HepG2 (cell line): ENCODE data around the gene GUK1. TPM values are rescaled to one million over a fixed set of nuclear protein-coding genes. Genes with fewer than 3 reads are reported as not detected.

Experiments
- ATAC-seq: fragments of 200-7000 bp; cut with Tn5 transposase; 3 replicates; pipeline ENCODE4 v1.9.1; 2020; ENCODE audit warnings: mild to moderate bottlenecking, moderate library complexity
- BruUV-seq: library from RNA; stranded (reverse); fragments of 400-500 nt; replicated peaks from 2 replicates; lab custom pipeline; 2021; lab: Mats Ljungman, UMichigan
- CTCF ChIA-PET: fragments of 300-600 bp; formaldehyde crosslinking; extraction: SDS; loops from one replicate; lab custom pipeline; 2021; ENCODE audit warnings: low total read pairs, inconsistent platforms, low intra/inter-chr PET ratio; lab: Yijun Ruan, JAX
- POLR2A ChIA-PET: fragments of 350-600 bp; sonication (Branson Sonifier 250); formaldehyde crosslinking; loops from one replicate; lab custom pipeline; 2020; ENCODE audit warnings: antibody characterized with exemption, inconsistent platforms; lab: Yijun Ruan, JAX
- DNase-seq: peaks from one replicate; pipeline ENCODE4 v3.0.0-alpha.2; 2015; ENCODE audit warnings: low spot score
- FAIRE-seq: peaks from 3 replicates; lab custom pipeline; 2011; peaks lifted over from hg19 to GRCh38; lab: Jason Lieb, UNC
- H2AFZ ChIP-seq: one replicate; pipeline ENCODE4 v1.6.1; 2011; ENCODE audit warnings: low read length, inconsistent platforms
- H3K27ac ChIP-seq: fragments of 300-600 bp; 3 replicates; pipeline ENCODE4 v1.8.0; 2011; ENCODE audit warnings: mixed run types, mild to moderate bottlenecking, mixed read lengths, low read length, inconsistent platforms; ENCODE audit not compliant: insufficient read depth; ENCODE audit errors: extremely low read length
- H3K27me3 ChIP-seq, 2 experiments: fragments of 200-600 bp in 1 of 2; 2 replicates in 1 of 2; 3 replicates in 1 of 2; pipeline versions ENCODE4 v1.6.0 to v1.8.0; 2011; ENCODE audit warnings: low read length in 2 of 2, mild to moderate bottlenecking in 2 of 2, moderate library complexity in 2 of 2, inconsistent platforms in 1 of 2; ENCODE audit not compliant: insufficient read depth in 2 of 2, control insufficient read depth in 1 of 2
- H3K36me3 ChIP-seq, 2 experiments: fragments of 200-600 bp in 1 of 2; replicated peaks in 1 of 2; 2 replicates in 1 of 2; 3 replicates in 1 of 2; pipeline versions ENCODE4 v1.5.1 to v1.8.0; 2011; ENCODE audit warnings: low read length in 2 of 2, inconsistent platforms in 1 of 2; ENCODE audit not compliant: insufficient read depth in 2 of 2, control insufficient read depth in 1 of 2
- H3K4me1 ChIP-seq: 2 replicates; pipeline ENCODE4 v1.5.1; 2012; ENCODE audit warnings: low read length, inconsistent platforms; ENCODE audit not compliant: insufficient read depth
- H3K4me2 ChIP-seq: 2 replicates; pipeline ENCODE4 v1.6.0; 2011; ENCODE audit warnings: low read depth, low read length, inconsistent platforms
- H3K4me3 ChIP-seq, 3 experiments: fragments of 200-600 bp in 1 of 3; sonication (generic), shearing (Covaris generic) in 1 of 3; replicated peaks in 1 of 3; 2 replicates each; pipeline ENCODE4 v1.5.1; 2011 to 2016; ENCODE audit warnings: low read length in 3 of 3, inconsistent platforms in 2 of 3, low read depth in 2 of 3, mild to moderate bottlenecking in 2 of 3, control low read depth in 1 of 3, mixed read lengths in 1 of 3; ENCODE audit not compliant: insufficient read depth in 1 of 3
- H3K79me2 ChIP-seq: one replicate; pipeline ENCODE4 v1.6.1; 2011; ENCODE audit warnings: low read length, inconsistent platforms; ENCODE audit not compliant: insufficient read depth
- H3K9ac ChIP-seq: 2 replicates; pipeline ENCODE4 v1.6.0; 2011; ENCODE audit warnings: mild to moderate bottlenecking, low read depth, low read length, inconsistent platforms; ENCODE audit not compliant: insufficient read depth
- H3K9me3 ChIP-seq: 2 replicates; pipeline ENCODE4 v1.5.1; 2012; ENCODE audit warnings: mild to moderate bottlenecking, low read length
- H4K20me1 ChIP-seq: 2 replicates; pipeline ENCODE4 v1.6.0; 2011; ENCODE audit warnings: inconsistent platforms, mild to moderate bottlenecking, low read length, moderate library complexity; ENCODE audit not compliant: insufficient read depth
- AGO1 ChIP-seq: fragments of 200-400 bp; formaldehyde crosslinking; IDR thresholded peaks from 2 replicates; pipeline ENCODE4 v1.6.1; 2017; ENCODE audit warnings: mild to moderate bottlenecking, low read depth, low read length, moderate library complexity; ENCODE audit not compliant: poor library complexity, severe bottlenecking
- AGO2 ChIP-seq: fragments of 200-400 bp; formaldehyde crosslinking; optimal IDR thresholded peaks from 2 replicates; pipeline ENCODE3; 2017; ENCODE audit warnings: mild to moderate bottlenecking, low read depth, low read length, moderate library complexity
- AKAP8 ChIP-seq: sonication (generic); formaldehyde crosslinking; IDR thresholded peaks from 2 replicates; pipeline ENCODE4 v1.5.1; 2020; ENCODE audit warnings: mild to moderate bottlenecking, missing genetic modification reagents
- DMAP1 ChIP-seq: IDR thresholded peaks from 2 replicates; pipeline ENCODE4 v1.6.1; 2016
- DPF2 ChIP-seq: sonication (generic); formaldehyde crosslinking; IDR thresholded peaks from 2 replicates; pipeline ENCODE4 v1.4.0; 2020; ENCODE audit warnings: mild to moderate bottlenecking, low read depth, missing genetic modification reagents, borderline replicate concordance
- FOXA1 ChIP-seq, 2 experiments: fragments of 450-650 bp in 1 of 2; sonication (generic) in 1 of 2; formaldehyde crosslinking in 1 of 2; IDR thresholded peaks; 2 replicates each; pipeline versions ENCODE4 v1.4.0 to v1.6.1; 2016 to 2020; ENCODE audit warnings: missing genetic modification reagents in 1 of 2
- HOXA5 ChIP-seq: sonication (generic); formaldehyde crosslinking; IDR thresholded peaks from 2 replicates; pipeline ENCODE4 v1.4.0; 2020; ENCODE audit warnings: missing genetic modification reagents
- NFYB ChIP-seq: sonication (generic); formaldehyde crosslinking; IDR thresholded peaks from 2 replicates; pipeline ENCODE4 v1.4.0; 2020; ENCODE audit warnings: missing genetic modification reagents
- THYN1 ChIP-seq: sonication (generic); formaldehyde crosslinking; IDR thresholded peaks from 2 replicates; pipeline ENCODE4 v1.8.1; 2023; ENCODE audit warnings: low read depth, mild to moderate bottlenecking, moderate library complexity, missing genetic modification reagents, borderline replicate concordance
- ZBTB38 ChIP-seq: sonication (generic); formaldehyde crosslinking; IDR thresholded peaks from 2 replicates; pipeline ENCODE4 v1.5.1; 2020; ENCODE audit warnings: mild to moderate bottlenecking, missing genetic modification reagents
- ZBTB44 ChIP-seq: sonication (generic); formaldehyde crosslinking; IDR thresholded peaks from 2 replicates; pipeline ENCODE4 v1.4.0; 2020; ENCODE audit warnings: missing genetic modification reagents
- ZNF441 ChIP-seq: sonication (generic); formaldehyde crosslinking; IDR thresholded peaks from 2 replicates; pipeline ENCODE4 v1.7.0; 2021; ENCODE audit warnings: missing genetic modification reagents, borderline replicate concordance
- ZNF747 ChIP-seq: sonication (generic); formaldehyde crosslinking; IDR thresholded peaks from 2 replicates; pipeline ENCODE4 v1.8.1; 2023; ENCODE audit warnings: missing genetic modification reagents, mild to moderate bottlenecking, borderline replicate concordance
- WGBS: methylation state at CpG from one replicate; pipeline ENCODE4 v1.1.6; 2017; ENCODE audit warnings: low lambda C conversion rate; 5-methylcytosine and 5-hydroxymethylcytosine counted together
- in situ Hi-C: cut with HindIII; loops from 2 replicates; pipeline ENCODE4 v1.10.0; 2017; ENCODE audit warnings: low pct_unique_long_range_greater_than_20kb; ENCODE audit not compliant: extremely low pct_ligation_motif_present
- intact Hi-C: fragments of 100-400 bp; cut with micrococcal nuclease; formaldehyde crosslinking; loops from one replicate; pipeline ENCODE4 v1.10.0; 2022; ENCODE audit not compliant: unreplicated experiment
- polyA plus RNA-seq, 8 experiments: library from polyadenylated mRNA; depleted of rRNA in 3 of 8; stranded (reverse) in 7 of 8; unstranded in 1 of 8; fragments of >200 nt; fragmentation: Illumina TruSeq in 4 of 8; extraction: Trizol in 4 of 8; gene quantifications; 2 replicates each; pipeline versions ENCODE4 v1.2.1 to v1.2.3, GENCODE V29; 2011 to 2016; ENCODE audit warnings: low read depth in 4 of 8, missing spikeins in 1 of 8, mixed read lengths in 1 of 8; ENCODE audit not compliant: insufficient read depth in 1 of 8
- total RNA-seq, 5 experiments: library from RNA; depleted of rRNA; stranded (reverse); fragments of >200 nt; fragmentation: Illumina TruSeq; extraction: Trizol; gene quantifications; 2 replicates each; pipeline ENCODE4 v1.2.3, GENCODE V29; 2016; ENCODE audit warnings: low read depth in 1 of 5
- TF ChIP-seq, protein P1 (sequence below): sonication (generic); formaldehyde crosslinking; IDR thresholded peaks from 2 replicates; pipeline ENCODE4 v1.5.0; 2020; ENCODE audit warnings: mild to moderate bottlenecking, missing genetic modification reagents, borderline replicate concordance

Gene GUK1
- total and polyA plus RNA-seq, 2 of the 13 experiments (the other 11 are each of a cell fraction or from before 2014, with no cell fraction given) = 116 to 154 TPM

- no peak for ATAC-seq
- 0 out of 2 replicates have a peak overlapping the region, but pooled peaks have one; percentile 21 for H3K4me2 ChIP-seq
- H2AFZ ChIP-seq = no peak overlapping the region
- H3K79me2 ChIP-seq = peaks cover 3% of the 10 kb centered on the region
- no peak overlapping the region for H3K4me3 ChIP-seq
- H3K9me3 ChIP-seq = no peaks in the 10 kb centered on the region
- H3K4me1 ChIP-seq = peaks cover 59% of the 10 kb centered on the region
- TF ChIP-seq DMAP1 (CRISPR knock-in tag) (no peak), ZBTB38 (CRISPR knock-in tag) (no peak), DPF2 (CRISPR knock-in tag) (no peak)
- TF ChIP-seq, all 625 proteins: peak for 0
- H3K27me3 ChIP-seq = no peaks in the 10 kb centered on the region; a peak in 1 of 5 replicates
- FAIRE-seq (no peak), DNase-seq (no peak)
- BruUV-seq = no TSS peak
- no peaks in the 10 kb centered on the region for H3K36me3 ChIP-seq
- ChIA-PET CTCF (no interaction called here), POLR2A (no interaction called here)
- intact Hi-C loops (no loop called here), in situ Hi-C loops (no loop called here)
- H4K20me1 ChIP-seq = no peaks in the 10 kb centered on the region
- H3K9ac ChIP-seq = no peak overlapping the region
- H3K27ac ChIP-seq = no peak overlapping the region
- 70% methylated on average over 7 of the region's 9 CpGs for WGBS
These were observed 21.8 kb downstream of the GUK1 start for GRCh38 chr1:228161866-228162265.

DNA sequence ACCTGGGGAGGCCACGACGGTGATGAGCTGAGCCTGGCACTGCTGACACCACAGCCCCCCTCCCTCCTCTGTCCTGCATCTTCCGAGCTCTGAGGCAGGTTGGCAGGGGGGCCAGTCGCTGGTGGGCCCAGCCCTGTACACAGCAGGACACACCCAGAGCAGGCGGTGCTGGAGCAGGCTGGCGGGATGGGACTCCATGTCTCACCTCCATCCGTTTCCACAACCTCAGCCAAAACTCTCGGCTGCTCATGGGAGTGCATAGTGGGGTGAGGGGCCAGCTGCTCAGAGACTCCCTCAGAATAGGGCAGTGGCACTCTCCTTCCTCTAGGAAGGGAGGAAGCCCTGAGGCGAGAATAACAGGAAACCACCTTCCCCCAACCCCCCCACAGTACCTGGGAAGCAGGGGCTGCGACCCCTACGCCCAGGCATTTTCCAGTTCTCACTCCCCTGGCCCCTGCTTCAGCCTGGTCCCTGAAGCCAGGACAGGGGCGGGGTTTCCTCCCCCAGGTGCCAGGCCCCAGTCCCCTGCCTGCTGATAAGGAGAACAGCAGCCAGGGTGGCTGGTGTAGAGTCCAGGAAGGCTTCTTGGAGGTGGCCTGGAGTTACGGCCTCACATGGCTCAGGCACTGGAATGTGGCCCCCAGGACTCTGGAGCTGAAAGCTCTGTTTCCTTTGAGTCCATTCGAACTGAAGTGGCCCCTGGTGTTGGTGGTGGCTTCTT, 22.4 kb downstream of the GUK1 start:
- intact Hi-C loops (no loop called here), in situ Hi-C loops (no loop called here)
- FAIRE-seq (no peak), DNase-seq (no peak), ATAC-seq (no peak)
- no TSS peak for BruUV-seq
- Histone ChIP-seq H3K9ac (0 out of 2 replicates have a peak overlapping the region, but pooled peaks have one; percentile 17), H2AFZ (no peak overlapping the region), H3K9me3 (no peaks in the 10 kb centered on the region), H4K20me1 (no peaks in the 10 kb centered on the region), H3K27me3 (no peaks in the 10 kb centered on the region; a peak in 1 of 5 replicates), H3K36me3 (no peaks in the 10 kb centered on the region), H3K27ac (no peak overlapping the region), H3K4me2 (peak overlapping the region; percentile 21), H3K4me1 (peaks cover 62% of the 10 kb centered on the region), H3K4me3 (peak overlapping the region in 1 of 3 experiments; percentile 42; a peak in 1 of 6 replicates), H3K79me2 (peaks cover 5% of the 10 kb centered on the region)
- WGBS = 61% methylated on average over 6 of the region's 14 CpGs
- POLR2A ChIA-PET = no interaction called here
- CTCF ChIA-PET = no interaction called here
- TF ChIP-seq AKAP8 (peak; percentile 20; the same call in 1 of the 2 replicates), THYN1 (CRISPR knock-in tag) (no peak), ZNF747 (CRISPR knock-in tag) (no peak), AGO1 (peak; percentile 75), NFYB (CRISPR knock-in tag) (no peak), HOXA5 (CRISPR knock-in tag) (no peak), ZBTB44 (CRISPR knock-in tag) (no peak), FOXA1 (IDR thresholded peaks at IDR 0.05) (no peak), FOXA1 (CRISPR knock-in tag; IDR thresholded peaks at IDR 0.05) (no peak), DPF2 (CRISPR knock-in tag) (no peak), ZNF441 (CRISPR knock-in tag) (no peak), AGO2 (peak; percentile 60)
- TF ChIP-seq, protein P1, sequence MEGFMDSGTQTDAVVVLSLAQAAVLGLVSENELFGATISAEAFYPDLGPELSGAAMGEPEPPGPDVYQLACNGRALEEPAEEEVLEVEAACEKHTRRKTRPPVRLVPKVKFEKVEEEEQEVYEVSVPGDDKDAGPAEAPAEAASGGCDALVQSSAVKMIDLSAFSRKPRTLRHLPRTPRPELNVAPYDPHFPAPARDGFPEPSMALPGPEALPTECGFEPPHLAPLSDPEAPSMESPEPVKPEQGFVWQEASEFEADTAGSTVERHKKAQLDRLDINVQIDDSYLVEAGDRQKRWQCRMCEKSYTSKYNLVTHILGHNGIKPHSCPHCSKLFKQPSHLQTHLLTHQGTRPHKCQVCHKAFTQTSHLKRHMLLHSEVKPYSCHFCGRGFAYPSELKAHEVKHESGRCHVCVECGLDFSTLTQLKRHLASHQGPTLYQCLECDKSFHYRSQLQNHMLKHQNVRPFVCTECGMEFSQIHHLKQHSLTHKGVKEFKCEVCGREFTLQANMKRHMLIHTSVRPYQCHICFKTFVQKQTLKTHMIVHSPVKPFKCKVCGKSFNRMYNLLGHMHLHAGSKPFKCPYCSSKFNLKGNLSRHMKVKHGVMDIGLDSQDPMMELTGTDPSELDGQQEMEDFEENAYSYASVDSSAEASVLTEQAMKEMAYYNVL (CRISPR knock-in tag) = no peak
